Smooth muscle cell (in vitro differentiated cells): ENCODE measurements around the gene CDH13. TPM values are rescaled to one million over a fixed set of nuclear protein-coding genes. Genes with fewer than 3 reads are reported as not detected.

Experiments
- DNase-seq: peaks from one replicate; lab custom pipeline; 2025; ENCODE audit not compliant: unreplicated experiment; lab: John Stamatoyannopoulos, UW
- H2AFZ ChIP-seq: fragments of 200-600 bp; sonication (generic); 2 replicates; pipeline ENCODE4 v1.6.0; 2016; ENCODE audit warnings: antibody characterized with exemption, low read depth, mild to moderate bottlenecking
- H3F3A ChIP-seq: fragments of 200-600 bp; sonication (generic); 2 replicates; pipeline ENCODE4 v1.6.0; 2017; ENCODE audit warnings: antibody characterized with exemption, low read depth
- H3K27ac ChIP-seq: fragments of 200-600 bp; sonication (generic); 2 replicates; pipeline ENCODE4 v1.5.1; 2016; ENCODE audit warnings: low read depth, mild to moderate bottlenecking
- H3K27me3 ChIP-seq: fragments of 200-600 bp; sonication (generic); 2 replicates; pipeline ENCODE4 v1.6.1; 2016; ENCODE audit warnings: low read depth, mild to moderate bottlenecking
- H3K36me3 ChIP-seq: fragments of 200-600 bp; sonication (generic); 2 replicates; pipeline ENCODE4 v1.5.1; 2016; ENCODE audit warnings: low read depth
- H3K4me1 ChIP-seq: fragments of 200-600 bp; sonication (generic); 2 replicates; pipeline ENCODE4 v1.5.1; 2016; ENCODE audit warnings: low read depth
- H3K4me2 ChIP-seq: fragments of 200-600 bp; sonication (generic); 2 replicates; pipeline ENCODE4 v1.6.0; 2016; ENCODE audit warnings: mild to moderate bottlenecking
- H3K4me3 ChIP-seq: fragments of 200-600 bp; sonication (generic); 2 replicates; pipeline ENCODE4 v1.5.1; 2016; ENCODE audit warnings: mild to moderate bottlenecking
- H3K79me2 ChIP-seq: fragments of 200-600 bp; sonication (generic); 2 replicates; pipeline ENCODE4 v1.6.0; 2016; ENCODE audit warnings: low read depth, mild to moderate bottlenecking
- H3K9ac ChIP-seq: fragments of 200-600 bp; sonication (generic); 2 replicates; pipeline ENCODE4 v1.6.0; 2016; ENCODE audit warnings: low read depth
- H3K9me3 ChIP-seq: fragments of 200-600 bp; sonication (generic); replicated peaks from 2 replicates; pipeline ENCODE4 v1.5.1; 2016; ENCODE audit warnings: low read depth
- H4K20me1 ChIP-seq: fragments of 200-600 bp; sonication (generic); 2 replicates; pipeline ENCODE4 v1.6.0; 2016; ENCODE audit warnings: low read depth
- CTCF ChIP-seq: fragments of 200-600 bp; sonication (generic); IDR thresholded peaks from 2 replicates; pipeline ENCODE4 v1.5.1; 2017; ENCODE audit warnings: borderline replicate concordance, mild to moderate bottlenecking, antibody characterized with exemption; ENCODE audit not compliant: insufficient read depth, poor library complexity, severe bottlenecking
- WGBS: methylation state at CpG from one replicate; pipeline ENCODE4 v1.1.7; 2016; ENCODE audit warnings: low lambda C conversion rate; 5-methylcytosine and 5-hydroxymethylcytosine counted together
- polyA plus RNA-seq: library from polyadenylated mRNA; unstranded; fragments of >200 nt; fragmentation: Nextera tagmentation; extraction: Ambion mirVana; gene quantifications from 2 replicates; pipeline ENCODE4 v1.2.1, GENCODE V29; 2016
- total RNA-seq: library from RNA; depleted of rRNA; stranded (reverse); fragments of >200 nt; gene quantifications from 2 replicates; pipeline ENCODE4 v1.2.3, GENCODE V29; 2014

The CDH13 gene
- total and polyA plus RNA-seq, 2 experiments from 2014 or later = 12.1 to 32.2 TPM

- TF ChIP-seq CTCF = no peak
- WGBS = 90% methylated on average over 1 of the region's 1 CpG
- H3F3A ChIP-seq = no peaks in the 10 kb centered on the region
These were observed 396.9 kb downstream of the CDH13 start for GRCh38 chr16:83023640-83024039.

GRCh38 chr16:83027973-83028372, 401.2 kb downstream of the CDH13 start:
- Histone ChIP-seq H2AFZ (no peak overlapping the region), H3F3A (no peaks in the 10 kb centered on the region), H3K4me1 (no peaks in the 10 kb centered on the region), H3K9me3 (no peaks in the 10 kb centered on the region), H3K4me2 (no peak overlapping the region), H3K9ac (no peak overlapping the region), H3K36me3 (no peaks in the 10 kb centered on the region), H3K79me2 (no peaks in the 10 kb centered on the region), H3K27me3 (no peaks in the 10 kb centered on the region), H3K27ac (no peak overlapping the region), H3K4me3 (no peak overlapping the region), H4K20me1 (no peaks in the 10 kb centered on the region)
- WGBS = 78% methylated on average over 3 of the region's 3 CpGs
- no peak for TF ChIP-seq CTCF
- DNase-seq = no peak

More at GRCh38 chr16:83023640-83024039, 396.9 kb downstream of the CDH13 start:
- Histone ChIP-seq H3K4me1 (no peaks in the 10 kb centered on the region), H3K9ac (no peak overlapping the region), H3K4me3 (no peak overlapping the region), H3K36me3 (no peaks in the 10 kb centered on the region), H2AFZ (no peak overlapping the region), H3K9me3 (no peaks in the 10 kb centered on the region), H4K20me1 (no peaks in the 10 kb centered on the region), H3K4me2 (no peak overlapping the region), H3K79me2 (no peaks in the 10 kb centered on the region), H3K27me3 (no peaks in the 10 kb centered on the region), H3K27ac (no peak overlapping the region)
- no peak for DNase-seq

- no peaks in the 10 kb centered on the region for H3K36me3 ChIP-seq
- TF ChIP-seq CTCF = no peak
- WGBS = 81% methylated on average over 2 of the region's 2 CpGs
- H3K9ac ChIP-seq = no peak overlapping the region
- H3K4me3 ChIP-seq = no peak overlapping the region
- H3F3A ChIP-seq = no peaks in the 10 kb centered on the region
- no peak overlapping the region for H2AFZ ChIP-seq
- H3K4me1 ChIP-seq = no peaks in the 10 kb centered on the region
- DNase-seq = no peak
- H4K20me1 ChIP-seq = no peaks in the 10 kb centered on the region
- no peak overlapping the region for H3K4me2 ChIP-seq
- H3K79me2 ChIP-seq = no peaks in the 10 kb centered on the region
- no peaks in the 10 kb centered on the region for H3K27me3 ChIP-seq
- no peak overlapping the region for H3K27ac ChIP-seq
- H3K9me3 ChIP-seq = no peaks in the 10 kb centered on the region
These were observed 402.7 kb downstream of the CDH13 start for GRCh38 chr16:83029467-83029866.

- TF ChIP-seq CTCF = no peak
- Histone ChIP-seq H3F3A (no peaks in the 10 kb centered on the region), H4K20me1 (no peaks in the 10 kb centered on the region), H2AFZ (no peak overlapping the region), H3K9ac (no peak overlapping the region), H3K27ac (no peak overlapping the region), H3K36me3 (no peaks in the 10 kb centered on the region), H3K4me1 (no peaks in the 10 kb centered on the region), H3K27me3 (no peaks in the 10 kb centered on the region), H3K4me3 (no peak overlapping the region), H3K4me2 (no peak overlapping the region), H3K9me3 (no peaks in the 10 kb centered on the region), H3K79me2 (no peaks in the 10 kb centered on the region)
- no peak for DNase-seq
- 93% methylated on average over 3 of the region's 3 CpGs for WGBS
These were observed 404.8 kb downstream of the CDH13 start for GRCh38 chr16:83031524-83031923.
